Stimulated activated CD4-positive, alpha-beta T cell treated with anti-CD3 and anti-CD28 coated beads, Interleukin-1b, Interleukin-23, amount 100 ng/mL, for 1 hour (primary cell): Measurements from ENCODE around the gene EIF4E.
"Not testable (repeated sequence)": the region's sequence is repeated elsewhere in the genome, so short reads cannot be mapped to it uniquely, and the experiment has no call there.

Source experiments
- DNase-seq, 2 donors: peaks; one replicate each; pipeline ENCODE4 v3.0.0-alpha.2; 2020; ENCODE audit warnings: low read depth in 2 of 2

The EIF4E gene

GRCh38 chr4:98879515-98879914, 49.4 kb downstream of the EIF4E start:
- DNase-seq = no peak

- no peak for DNase-seq
Observed at GRCh38 chr4:98873059-98873458, 55.9 kb downstream of the EIF4E start.

GRCh38 chr4:98872120-98872906, 56.6 kb downstream of the EIF4E start:
- not testable (repeated sequence) for DNase-seq

GRCh38 chr4:98867648-98868047, 61.3 kb downstream of the EIF4E start:
- no peak for DNase-seq

GRCh38 chr4:98865059-98865458, 63.9 kb downstream of the EIF4E start:
- no peak for DNase-seq

- no peak for DNase-seq
Observed at GRCh38 chr4:98864560-98864959, 64.4 kb downstream of the EIF4E start.

GRCh38 chr4:98862371-98862770, 66.6 kb downstream of the EIF4E start:
- DNase-seq = no peak

- no peak for DNase-seq
Observed at GRCh38 chr4:98861100-98861884, 67.6 kb downstream of the EIF4E start.

GRCh38 chr4:98851806-98852205, 77.1 kb downstream of the EIF4E start:
- DNase-seq = no peak

GRCh38 chr4:98850937-98851336, 78.0 kb downstream of the EIF4E start:
- DNase-seq = no peak

- no peak for DNase-seq
Observed at GRCh38 chr4:98848448-98848847, 80.5 kb downstream of the EIF4E start.

- DNase-seq = no peak
Observed at GRCh38 chr4:98845960-98846359, 83.0 kb downstream of the EIF4E start.

- DNase-seq = not testable (repeated sequence)
Observed at GRCh38 chr4:98842917-98843316, 86.0 kb downstream of the EIF4E start.

- no peak for DNase-seq
Observed at GRCh38 chr4:98838977-98839618, 89.8 kb downstream of the EIF4E start.

- DNase-seq = no peak
Observed at GRCh38 chr4:98838531-98838930, 90.4 kb downstream of the EIF4E start.

- DNase-seq = no peak
Observed at GRCh38 chr4:98833384-98833783, 95.5 kb downstream of the EIF4E start.

- not testable (repeated sequence) for DNase-seq
Observed at GRCh38 chr4:98831036-98831435, 97.9 kb downstream of the EIF4E start.
